Omental fat pad (tissue), 4 donors: ENCODE measurements around the gene VEGFA. TPM values are rescaled to one million over a fixed set of nuclear protein-coding genes. Genes with fewer than 3 reads are reported as not detected.

Source experiments
- ATAC-seq: fragments of 150-250 bp; one replicate; pipeline ENCODE4 v1.9.1; 2016; ENCODE audit warnings: mild to moderate bottlenecking, moderate library complexity; ENCODE audit not compliant: low FRiP score
- DNase-seq: peaks from one replicate; pipeline ENCODE4 v3.0.0-alpha.2; 2019; ENCODE audit warnings: low spot score
- total RNA-seq, 4 donors: library from RNA; depleted of rRNA; stranded (reverse); fragments of >200 nt; gene quantifications; one replicate each; pipeline ENCODE4 v1.1.0, GENCODE V29; 2016
- TF ChIP-seq, protein P1 (sequence below), 3 donors: fragments of 450-650 bp; IDR thresholded peaks; one replicate each; pipeline ENCODE4 v1.5.1; 2016 to 2017; ENCODE audit warnings: antibody characterized with exemption in 3 of 3, mild to moderate bottlenecking in 3 of 3, moderate library complexity in 2 of 3

VEGFA gene
- total RNA-seq, 4 donors from 2014 or later: 157 to 656 (median 510) TPM

DNA sequence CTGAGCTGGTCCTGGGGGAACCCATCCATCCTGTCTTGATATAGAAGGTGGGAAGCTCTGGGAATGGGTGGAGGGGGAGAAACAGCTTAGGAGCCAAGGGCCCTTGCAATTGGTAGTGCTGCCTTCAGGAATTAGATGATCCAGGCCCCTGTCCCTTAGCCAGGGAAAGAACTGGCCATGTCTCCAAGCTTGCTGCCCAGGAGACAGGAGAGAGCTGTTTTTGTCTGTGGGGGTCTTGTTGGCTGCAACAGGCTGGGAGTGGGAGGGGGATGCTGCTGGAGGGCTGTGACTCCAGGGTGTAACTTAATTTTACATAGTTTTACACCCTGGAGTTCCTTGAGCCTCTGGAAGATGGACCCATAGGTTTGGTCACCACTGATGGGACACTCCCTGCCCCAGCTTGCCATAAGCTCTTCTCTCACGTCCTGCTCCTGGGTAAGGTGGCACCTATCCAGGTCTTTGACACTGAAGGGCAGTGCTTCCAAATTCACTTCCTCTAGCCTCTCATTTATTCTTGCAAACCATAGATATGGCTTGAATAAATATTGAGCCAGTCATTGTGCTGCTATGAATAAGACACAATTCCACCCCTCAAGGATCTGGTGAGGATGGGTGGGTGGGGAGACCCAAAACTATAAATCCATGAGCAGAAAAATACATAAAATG, 16.8 kb downstream of the VEGFA start:
- TF ChIP-seq, protein P1, sequence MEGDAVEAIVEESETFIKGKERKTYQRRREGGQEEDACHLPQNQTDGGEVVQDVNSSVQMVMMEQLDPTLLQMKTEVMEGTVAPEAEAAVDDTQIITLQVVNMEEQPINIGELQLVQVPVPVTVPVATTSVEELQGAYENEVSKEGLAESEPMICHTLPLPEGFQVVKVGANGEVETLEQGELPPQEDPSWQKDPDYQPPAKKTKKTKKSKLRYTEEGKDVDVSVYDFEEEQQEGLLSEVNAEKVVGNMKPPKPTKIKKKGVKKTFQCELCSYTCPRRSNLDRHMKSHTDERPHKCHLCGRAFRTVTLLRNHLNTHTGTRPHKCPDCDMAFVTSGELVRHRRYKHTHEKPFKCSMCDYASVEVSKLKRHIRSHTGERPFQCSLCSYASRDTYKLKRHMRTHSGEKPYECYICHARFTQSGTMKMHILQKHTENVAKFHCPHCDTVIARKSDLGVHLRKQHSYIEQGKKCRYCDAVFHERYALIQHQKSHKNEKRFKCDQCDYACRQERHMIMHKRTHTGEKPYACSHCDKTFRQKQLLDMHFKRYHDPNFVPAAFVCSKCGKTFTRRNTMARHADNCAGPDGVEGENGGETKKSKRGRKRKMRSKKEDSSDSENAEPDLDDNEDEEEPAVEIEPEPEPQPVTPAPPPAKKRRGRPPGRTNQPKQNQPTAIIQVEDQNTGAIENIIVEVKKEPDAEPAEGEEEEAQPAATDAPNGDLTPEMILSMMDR (IDR thresholded peaks at IDR 0.05): no peak
- no peak for ATAC-seq
- DNase-seq: no peak

DNA sequence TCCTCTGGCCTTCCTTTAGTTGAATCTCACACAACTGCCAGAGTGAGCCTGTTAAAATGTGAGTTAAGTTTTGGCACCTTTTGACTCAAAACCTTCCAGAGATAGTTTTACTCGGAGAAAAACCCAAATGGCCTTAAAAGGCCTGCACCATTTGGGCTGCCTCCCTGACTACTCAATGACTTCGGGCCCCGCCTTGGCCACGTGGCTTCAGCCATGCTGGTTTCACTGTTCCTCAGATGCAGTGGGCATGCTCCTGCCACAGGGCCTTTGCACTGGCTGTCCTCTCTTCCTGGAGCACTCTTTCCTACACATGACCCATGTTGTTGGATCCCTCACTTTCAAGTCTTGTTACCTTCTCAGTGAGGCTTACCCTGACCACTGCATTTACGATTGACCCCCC, 18.3 kb downstream of the VEGFA start:
- ATAC-seq (no peak), DNase-seq (no peak)
- TF ChIP-seq, protein P1 (IDR thresholded peaks at IDR 0.05): no peak

DNA sequence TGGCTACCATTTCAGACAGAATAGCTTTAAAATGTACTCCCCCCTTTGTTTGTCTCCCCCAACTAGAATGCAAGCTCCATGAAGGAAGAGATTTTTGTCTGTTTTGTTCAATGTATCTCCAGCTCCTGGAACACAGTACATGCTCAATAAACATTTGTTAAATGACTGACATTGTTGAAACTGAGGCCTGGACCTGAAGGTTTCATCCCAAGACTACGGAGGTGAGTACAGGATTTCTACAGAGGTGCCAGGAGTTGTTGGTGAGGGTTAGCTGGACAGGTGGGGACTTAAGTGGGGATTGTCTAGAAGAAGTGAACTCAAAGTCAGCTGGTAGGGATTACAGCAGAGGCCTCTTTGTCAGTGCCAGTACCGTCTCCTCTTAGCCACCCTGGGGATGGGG, 19.4 kb downstream of the VEGFA start:
- TF ChIP-seq, protein P1 (IDR thresholded peaks at IDR 0.05): no peak
- no peak for DNase-seq
- no peak for ATAC-seq

DNA sequence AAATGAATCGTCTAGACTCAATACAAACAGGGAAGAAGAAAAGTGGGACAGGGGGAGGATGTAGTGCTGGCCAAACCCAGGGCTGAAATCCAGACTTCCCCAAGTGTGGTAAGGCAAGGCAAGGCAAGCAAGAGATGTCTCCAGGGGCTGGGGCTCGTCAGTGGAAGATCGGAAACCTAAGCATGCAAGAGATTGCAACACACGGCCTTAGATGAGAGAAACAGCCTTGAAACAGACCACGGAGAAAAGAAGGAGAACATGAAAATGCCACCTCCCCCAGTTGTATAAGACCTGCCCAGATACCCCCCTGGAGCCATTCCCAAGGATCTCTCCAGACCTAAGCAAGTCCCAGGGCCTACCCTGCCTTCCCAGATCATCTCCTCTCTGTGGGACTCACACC, 20.0 kb downstream of the VEGFA start:
- TF ChIP-seq, protein P1 (IDR thresholded peaks at IDR 0.05): no peak
- DNase-seq: no peak
- ATAC-seq: peak; percentile 77

DNA sequence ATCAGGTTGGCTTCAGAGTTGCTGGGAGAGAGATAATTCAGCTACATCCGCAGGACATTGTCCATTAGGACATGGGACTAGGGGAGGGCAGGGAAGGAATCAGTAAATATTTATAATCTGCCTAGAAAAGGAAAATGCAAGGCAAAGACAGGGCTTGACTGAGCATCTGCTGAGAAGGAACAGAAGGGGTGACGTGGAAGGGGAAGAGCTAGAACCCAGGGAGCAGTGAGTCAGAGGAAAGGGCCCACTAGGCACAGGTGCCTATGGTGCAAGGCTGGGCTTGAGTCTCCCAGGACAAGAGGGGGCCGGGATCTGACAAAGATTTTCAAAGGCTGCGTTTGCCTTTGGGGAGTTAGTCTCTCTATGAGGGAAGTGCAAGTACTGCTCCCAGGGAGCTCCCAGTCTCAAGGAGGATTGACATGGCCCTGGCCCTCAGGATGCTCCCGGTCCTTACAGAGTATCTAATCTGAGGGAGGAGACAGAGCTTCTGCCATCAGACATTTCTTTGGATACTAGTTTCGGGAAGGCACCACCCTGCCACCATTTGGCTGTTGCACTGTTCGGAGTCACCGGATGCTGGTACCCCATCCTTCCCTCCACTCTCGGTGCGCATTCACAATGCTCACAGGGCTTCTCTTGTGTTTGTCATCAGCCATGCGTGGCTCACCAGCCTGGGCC, 21.9 kb downstream of the VEGFA start:
- DNase-seq: no peak
- TF ChIP-seq, protein P1 (IDR thresholded peaks at IDR 0.05): no peak
- no peak for ATAC-seq

DNA sequence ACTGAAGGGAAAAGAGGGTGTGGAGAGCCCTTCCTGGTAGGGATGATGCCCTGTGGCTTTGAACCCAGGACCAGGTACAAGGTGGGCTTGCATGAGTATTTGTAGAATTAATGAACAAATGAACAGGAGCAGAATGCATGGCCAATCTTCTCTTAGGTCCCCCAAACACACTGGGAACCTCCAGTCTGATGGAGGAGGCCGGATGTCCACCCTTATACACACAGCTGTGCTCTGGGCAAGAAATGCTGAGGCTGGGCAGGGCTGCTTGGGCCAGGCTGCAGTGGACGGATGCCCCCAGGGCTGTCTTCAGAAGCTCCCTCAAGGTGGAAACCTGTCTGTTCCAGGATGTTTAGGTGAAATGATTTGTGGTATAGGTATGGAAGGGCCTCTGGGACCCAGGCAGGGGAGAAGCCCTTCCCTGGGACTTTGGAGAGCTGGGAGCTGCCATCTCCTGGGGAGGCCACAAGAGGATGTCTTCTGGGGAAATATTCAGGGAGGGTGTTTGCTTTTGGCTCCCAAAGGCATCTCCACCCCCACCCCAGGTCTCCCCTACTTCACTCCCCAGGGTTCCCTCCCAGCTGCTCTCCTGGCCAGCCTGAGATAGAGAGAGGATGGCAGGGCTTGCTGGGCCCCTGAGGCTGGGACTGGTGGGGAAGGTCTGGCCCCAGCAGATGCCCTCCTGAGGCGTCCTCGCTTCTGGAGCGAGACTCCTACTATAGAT, 23.3 kb downstream of the VEGFA start:
- TF ChIP-seq, protein P1 (IDR thresholded peaks at IDR 0.05): no peak
- no peak for ATAC-seq
- DNase-seq: no peak
